HG03520 (cell line): ENCODE data around the gene SAMD11.
"Not testable (repeated sequence)": the region's sequence is repeated elsewhere in the genome, so short reads cannot be mapped to it uniquely, and the experiment has no call there.

Experiments
- ATAC-seq: cut with Tn5 transposase; IDR thresholded peaks from one replicate; pipeline ENCODE4 v1.9.1; 2021; ENCODE audit warnings: mild to moderate bottlenecking, moderate library complexity; ENCODE audit not compliant: unreplicated experiment

SAMD11 gene

DNA sequence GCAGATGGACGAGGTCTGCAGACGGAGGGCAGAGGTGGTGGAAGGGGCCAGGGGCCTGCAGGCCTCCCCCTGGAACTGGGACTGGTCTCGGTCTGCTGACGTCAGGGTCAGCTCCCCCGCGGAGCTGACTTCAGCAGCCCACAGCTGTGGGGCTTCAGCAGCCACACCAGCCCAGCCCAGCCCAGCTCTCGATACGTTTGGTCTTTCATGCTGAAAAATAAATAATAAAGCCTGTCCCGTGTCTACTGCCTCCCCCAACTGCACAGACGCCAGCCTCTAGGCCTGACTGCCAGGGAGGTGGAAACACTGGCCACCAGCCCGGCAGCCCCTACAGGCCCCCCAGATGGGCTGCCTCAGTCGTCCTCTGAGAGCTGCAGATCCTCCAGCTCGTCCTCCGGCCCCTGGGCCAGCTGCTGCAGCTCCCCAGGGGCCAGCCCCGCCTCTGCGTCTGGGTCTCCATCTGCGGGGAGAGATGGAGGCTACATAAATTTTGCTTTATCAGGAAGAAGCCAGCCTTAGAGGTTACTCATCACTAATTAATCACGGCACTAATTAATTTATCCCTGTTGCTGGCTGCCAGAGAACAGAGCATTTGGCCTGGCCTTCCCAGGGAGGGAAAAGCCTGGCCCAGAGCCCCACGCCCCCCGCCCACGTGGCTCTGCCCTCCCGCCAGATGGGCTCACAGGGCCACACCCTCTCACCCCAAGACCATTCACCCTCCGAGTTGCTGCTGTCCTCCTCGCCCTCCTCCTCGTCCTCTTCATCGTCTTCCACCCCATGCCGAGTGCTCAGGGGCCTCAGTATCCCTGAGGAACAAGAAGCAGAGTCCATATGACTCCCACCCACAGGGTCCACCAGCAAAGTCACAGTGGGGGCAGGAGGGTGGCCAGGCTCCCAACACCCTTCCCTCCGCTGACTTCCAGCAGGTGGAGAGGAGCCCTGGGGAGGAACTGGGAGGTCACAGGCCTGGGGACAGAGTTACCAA is 20.9 kb downstream of the SAMD11 start:
- no peak for ATAC-seq

DNA sequence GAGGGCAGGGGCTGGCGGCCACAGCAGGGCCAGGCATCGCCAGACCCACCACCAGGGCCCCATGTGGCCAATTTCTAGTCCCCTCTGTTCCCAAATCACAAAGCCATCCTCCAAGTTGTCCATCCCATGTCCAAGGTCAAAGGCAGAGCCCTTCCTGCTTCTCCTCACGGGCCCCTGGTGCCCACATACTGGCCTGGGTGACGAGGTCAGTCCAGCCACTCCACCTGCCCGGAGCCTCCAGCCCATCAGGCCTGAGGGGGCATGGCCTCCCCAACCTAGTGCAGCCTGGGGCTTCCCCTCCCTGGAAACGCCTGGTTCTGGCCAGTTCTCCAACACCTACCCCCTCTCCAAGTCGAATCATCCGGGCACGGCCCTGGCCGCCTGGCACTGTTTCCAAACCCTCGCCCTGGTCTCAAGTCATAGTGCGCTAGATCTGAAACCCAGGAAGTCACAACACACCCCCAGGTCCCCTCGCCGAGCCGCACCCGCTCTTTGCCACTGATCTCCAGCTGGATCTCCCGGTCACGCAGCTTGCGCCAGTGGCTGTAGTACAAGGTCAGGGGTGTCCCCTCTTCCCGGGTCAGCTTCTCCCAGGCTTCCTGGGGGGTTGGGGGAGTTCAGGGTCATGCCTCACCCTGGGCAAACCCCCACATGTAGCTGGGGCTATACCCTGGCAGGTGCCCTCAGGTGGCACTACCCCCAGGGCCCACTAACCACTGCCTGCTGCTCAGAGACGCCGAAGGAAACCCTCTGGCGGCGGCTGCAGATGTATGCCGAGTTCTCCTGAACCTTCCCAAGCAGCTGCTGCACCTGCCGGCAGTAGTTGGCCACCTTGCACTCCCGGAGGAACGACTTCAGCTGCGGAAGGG is 22.2 kb downstream of the SAMD11 start:
- no peak for ATAC-seq

DNA sequence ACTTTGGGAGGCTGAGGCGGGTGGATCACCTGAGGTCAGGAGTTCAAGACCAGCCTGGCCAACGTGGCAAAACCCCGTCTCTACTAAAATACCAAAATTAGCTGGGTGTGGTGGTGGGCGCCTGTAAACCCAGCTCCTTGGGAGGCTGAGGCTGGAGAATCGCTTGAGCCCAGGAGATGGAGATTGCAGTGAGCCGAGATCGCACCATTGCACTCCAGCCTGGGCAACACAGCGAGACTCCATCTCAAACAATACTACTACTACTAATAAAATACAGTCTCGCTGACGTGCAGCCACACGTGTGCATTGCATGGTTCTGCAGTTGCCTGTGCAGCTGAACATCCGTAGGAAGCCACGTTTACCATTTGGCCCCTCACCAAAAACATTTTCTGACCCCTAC is 23.1 kb downstream of the SAMD11 start:
- not testable (repeated sequence) for ATAC-seq

DNA sequence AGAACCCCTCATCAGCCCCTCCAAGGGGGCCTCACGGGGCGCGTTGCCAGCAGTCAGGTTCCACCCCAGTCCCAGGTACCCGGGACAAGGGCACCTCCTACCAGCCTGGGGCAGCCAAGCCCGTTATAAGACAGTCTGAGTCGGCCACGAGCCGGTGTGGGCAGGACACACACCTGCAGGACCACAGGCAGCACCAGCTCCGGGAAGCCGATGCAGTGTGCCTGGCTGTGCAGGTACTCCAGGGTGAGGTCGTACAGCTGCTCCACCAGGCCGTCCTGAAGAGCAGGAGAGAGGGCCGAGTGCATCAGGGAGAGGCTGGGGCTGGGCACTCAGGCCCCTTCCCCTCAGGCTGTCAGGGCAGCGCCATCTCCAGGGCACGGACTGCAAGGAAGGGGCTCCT is 24.2 kb downstream of the SAMD11 start:
- ATAC-seq = no peak

DNA sequence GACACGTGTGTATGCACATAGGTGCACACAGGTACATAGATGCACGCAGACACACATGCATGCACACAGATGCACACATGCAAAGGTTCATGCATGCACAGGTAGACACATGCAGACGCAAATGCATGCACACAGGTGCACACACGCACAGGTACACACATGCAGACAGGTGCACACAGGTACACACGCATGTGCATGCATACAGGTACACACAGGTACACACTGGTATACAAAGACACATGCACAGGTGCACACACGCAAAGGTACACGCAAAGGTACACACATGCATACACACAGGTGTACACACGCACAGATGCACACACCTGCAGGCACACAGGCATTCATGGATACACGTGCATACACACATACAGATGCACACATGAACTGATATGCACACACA is 26.5 kb downstream of the SAMD11 start:
- ATAC-seq = no peak

DNA sequence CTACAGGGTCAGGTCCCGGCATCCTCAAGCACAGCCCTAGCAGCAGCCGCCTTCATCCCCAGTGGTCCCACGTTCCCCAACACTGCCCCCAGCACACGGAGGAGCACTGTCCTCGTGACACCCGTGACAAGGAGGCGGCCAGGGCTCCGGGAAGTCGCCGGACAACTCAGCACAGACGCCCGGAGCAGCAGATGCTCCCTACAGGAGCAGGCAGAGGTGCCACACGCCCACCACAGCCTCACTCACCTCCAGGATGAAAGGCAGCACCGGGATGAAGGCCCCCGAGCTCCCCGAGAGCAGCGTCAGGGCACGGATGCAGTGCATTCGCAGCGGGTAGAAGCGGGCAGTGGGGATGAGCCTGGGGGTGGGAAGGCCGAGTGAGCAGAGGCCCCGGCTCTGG is 27.2 kb downstream of the SAMD11 start:
- no peak for ATAC-seq

DNA sequence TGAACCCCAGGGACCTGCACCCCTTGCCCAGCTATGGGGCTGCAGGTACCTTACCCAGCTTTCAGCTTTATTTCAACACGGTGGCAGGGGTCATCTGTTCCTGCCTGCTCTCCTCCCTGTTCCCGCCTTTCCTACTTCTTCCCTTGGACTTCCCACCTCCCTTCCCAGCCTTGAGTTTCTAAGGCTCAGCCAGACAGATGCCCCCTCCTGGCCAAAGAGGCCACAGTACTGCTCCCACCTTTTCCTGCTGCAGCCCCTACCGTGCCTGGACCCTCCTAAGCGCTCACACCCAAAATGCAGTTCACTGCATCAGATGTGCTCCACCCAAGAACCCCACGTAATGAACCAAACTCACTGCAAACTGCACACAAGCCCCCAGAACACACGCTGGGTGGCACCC is 27.6 kb downstream of the SAMD11 start:
- ATAC-seq = no peak

DNA sequence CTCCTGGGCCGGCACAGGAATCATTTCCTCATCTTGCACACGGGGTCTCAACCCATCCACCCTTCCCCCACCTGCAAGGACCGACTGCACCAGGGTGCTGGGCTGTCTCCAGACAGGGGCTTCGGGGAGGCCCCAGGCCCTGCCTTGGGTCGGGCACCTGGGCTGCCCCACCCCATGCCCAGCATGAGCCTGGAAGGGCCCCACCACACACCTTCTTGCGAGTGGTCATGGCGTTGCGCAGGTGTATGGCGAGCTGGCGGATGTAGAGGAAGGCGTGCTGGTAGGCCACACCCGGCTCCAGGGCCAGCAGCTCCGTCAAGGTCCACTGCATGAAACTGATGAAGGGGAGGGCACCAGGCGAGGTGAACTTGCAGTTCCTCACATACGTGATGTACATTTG is 28.5 kb downstream of the SAMD11 start:
- ATAC-seq = no peak

DNA sequence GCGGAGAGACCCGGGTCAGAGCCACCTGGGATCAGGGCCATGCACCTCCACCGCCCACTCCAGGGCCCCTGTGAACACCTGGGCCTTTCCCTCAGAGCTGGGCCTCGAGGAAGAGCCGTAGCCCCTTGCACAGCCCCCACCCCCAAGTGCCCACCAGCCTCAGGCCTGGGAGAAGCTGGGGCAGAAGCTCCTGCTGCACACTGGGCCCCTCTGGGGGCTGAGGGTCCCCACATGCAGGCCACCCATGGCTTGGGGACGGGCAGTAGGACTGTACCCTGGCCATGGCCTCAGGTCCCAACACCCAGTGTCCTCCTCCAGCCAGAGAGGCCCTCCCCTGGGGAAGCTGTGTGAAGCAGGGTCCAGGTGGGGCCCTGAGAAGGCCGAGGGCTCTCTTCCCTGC is 28.9 kb downstream of the SAMD11 start:
- ATAC-seq = no peak

DNA sequence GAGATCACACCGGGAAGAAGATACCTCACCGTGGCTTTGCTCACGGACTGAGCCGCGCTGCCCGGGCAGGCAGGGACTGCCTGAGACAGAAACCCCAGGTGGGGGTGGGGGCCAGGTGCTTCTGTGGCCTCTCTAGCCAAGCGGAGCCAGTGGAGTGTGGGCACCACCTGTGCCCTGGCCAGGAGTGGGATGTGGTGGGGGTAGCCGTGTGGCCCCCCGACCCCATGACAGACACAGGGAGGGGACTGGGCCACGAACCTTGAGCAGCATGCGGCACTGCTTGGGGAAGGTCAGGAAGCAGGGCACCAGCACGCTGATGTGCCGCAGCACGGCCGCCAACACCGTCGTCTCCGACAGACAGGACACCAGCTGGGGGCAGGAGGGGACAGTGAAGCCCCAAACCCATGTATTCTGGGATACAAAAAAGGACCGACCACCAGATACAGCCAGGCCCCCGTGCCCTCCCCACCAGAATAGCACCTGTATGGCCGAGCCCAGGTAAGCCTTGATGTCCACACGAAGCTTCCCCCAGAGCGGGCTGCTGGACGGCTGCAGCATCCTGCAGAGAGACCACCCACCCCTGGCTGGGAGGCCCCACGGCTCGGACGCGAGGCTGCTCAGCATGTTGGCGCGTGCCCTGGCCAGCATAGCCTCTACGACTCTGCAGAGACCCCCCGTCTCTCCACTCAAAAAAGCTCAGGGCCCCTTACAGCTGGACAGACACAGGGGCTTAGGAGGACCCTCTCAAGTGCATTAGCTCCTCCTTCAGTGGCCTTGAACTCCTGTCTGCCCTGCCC is 30.0 kb downstream of the SAMD11 start:
- ATAC-seq = no peak

DNA sequence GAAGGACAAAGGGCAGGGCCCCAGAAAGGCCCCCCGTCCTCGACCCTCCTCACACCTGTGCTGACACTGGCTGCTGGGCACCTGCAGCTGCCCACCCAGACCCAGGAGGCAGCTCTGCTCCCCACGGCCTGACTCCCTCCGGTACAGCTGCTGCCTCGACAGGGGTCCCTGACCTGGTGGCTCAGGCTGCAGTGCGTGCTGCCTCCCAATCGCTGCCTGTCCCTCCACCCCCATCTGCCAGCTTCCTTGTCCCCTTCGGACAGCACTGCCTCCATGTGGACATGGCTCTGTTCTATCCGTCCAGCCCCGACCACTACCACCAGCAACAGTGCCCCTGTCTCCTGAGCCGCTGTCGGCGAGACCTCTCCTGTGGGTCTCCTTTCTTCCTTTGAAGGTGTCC is 31.2 kb downstream of the SAMD11 start:
- no peak for ATAC-seq

DNA sequence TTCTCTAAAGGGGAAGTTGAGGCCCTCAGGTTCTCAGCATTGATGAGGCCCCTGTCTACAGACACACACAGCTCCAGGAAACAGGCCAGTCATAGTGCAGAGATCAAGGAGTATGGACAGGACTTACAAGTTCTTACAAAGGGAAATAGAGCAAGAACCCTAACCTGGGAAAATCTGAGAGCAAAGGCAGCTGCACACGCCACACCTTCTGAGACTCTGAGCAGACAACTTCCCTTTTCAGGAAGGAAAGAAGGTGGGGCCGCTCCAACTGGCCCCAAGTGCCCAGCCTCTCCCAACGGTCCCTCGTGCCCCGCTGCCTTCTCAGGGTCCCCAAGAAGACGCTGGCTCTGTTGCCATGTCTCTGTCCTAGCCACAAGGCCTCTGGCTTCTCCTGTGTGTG is 31.8 kb downstream of the SAMD11 start:
- no peak for ATAC-seq

DNA sequence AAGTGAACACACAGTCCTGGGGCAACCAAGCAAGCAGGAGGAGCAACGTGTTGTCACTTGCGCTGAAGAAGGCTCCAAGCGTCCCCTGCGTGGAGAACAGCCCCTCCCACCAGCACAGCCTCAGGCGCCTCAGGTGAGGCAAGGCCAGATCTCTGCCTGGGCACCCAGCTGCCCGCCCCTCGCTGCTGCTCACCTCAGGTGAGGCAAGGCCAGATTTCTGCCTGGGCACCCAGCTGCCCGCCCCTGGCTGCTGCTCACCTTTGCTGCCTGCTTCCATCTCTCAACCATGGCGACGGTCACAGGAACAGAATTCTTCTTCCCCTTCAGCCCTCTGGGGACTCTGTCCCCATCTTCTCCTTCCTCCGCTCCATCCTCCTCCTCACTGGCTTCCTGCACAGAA is 32.9 kb downstream of the SAMD11 start:
- ATAC-seq = no peak

DNA sequence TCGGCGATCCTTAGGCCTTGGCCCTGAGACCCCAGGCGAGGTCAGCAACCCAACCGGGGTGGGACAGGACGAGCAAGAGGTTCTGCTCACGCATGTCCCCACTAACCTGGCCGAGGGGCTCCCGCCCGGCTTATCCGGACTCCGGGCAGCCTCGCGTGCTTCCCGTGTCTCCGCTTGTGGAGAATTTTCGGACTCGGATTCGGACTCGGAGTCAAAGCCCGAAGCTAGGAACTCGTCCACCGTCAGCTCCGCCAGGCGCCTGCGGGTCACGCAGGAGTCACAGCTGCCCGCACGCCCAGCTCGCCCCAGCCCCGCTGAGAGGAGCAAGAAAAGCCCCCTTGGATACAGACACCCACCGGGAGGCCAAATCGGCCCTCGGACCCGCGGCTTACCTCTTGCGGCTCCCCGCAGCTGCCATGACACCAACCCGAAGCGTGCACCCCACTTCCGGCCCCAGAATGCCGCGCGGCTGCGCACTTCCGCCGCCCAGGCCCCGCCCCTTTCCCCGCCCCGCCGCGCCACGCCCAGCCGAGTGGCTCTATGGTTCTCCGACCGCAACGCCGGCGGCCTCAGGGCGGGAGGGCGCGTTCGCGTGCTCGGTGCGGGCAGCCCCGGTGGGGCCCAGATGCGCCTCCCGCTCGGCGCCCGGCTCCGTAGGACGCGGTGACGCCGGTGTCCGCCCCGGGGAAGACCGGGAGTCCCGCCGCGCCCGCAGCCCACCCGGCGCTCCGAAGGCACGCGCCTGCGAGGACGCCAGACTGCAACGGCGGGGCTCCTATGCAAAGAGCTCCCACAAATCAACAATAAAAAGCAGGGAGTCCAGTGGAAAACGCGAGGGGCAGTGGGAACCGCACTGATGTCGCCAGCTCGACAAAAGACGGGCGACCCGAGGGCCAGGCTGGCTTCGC is 35.4 kb downstream of the SAMD11 start, which contains the start of gene NOC2L:
NOC2L (minus strand) TSS at position 434 of the 908 bp plus-strand sequence; CDS start at position 418, 16 bp downstream.
- peak; percentile 56 for ATAC-seq

DNA sequence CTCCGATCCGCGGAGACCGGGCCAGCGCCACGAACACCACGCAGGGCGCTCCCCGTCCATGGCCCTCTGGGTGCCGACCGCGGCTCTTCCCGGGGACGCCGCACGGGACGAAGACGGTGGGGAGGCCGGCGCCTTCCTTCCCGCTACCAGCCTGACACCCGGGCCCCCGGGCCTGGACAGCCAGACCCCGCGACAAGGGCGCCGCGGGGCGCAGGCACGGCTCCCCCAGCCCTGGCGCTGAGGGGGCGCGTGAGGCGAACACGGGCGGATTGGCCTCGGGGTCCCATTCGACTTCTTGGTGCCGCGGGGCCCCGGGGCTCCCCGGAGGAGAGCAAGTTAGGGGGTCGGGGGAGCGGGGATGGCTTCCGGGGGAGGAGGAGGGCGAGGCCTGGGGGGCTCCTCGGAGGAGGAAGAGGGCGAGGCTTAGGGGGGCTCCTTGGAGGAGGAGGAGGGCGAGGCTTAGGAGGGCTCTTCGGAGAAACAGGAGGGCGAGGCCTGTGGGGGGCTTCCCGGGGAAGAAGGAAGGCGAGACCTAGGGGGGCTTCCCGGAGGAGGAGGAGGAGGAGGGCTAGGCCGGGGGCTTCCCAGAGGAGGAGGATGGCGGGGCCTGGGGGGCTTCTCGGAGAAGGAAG is 36.1 kb downstream of the SAMD11 start:
- no peak for ATAC-seq

DNA sequence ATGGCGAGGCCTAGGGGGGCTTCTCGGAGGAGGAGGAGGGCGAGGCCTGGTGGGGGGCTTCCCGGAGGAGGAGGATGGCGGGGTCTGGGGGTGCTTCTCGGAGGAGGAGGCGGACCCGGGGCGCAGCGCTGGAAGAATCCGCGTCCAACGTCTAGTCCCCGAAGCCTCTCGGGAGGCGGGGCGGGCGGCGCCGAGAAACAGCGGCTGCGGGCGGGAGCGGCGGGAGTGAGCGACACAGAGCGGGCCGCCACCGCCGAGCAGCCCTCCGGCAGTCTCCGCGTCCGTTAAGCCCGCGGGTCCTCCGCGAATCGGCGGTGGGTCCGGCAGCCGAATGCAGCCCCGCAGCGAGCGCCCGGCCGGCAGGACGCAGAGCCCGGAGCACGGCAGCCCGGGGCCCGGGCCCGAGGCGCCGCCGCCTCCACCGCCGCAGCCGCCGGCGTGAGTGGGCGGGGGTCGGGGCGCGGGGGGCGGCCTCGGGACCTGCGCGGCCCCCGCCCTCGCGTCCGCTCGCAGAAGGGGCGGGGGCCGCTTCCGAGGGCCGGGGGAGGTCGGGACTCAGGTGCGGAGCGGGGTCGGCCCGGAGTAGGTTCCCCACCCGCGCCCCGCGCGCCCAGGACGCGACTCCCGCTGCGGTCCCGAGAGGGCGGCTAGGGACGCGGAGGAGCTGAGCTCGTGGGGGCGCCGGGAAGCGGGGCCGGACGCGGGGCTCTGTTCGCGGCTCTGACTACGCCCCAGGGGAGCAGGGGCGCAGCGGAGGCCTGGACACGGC is 36.8 kb downstream of the SAMD11 start, which contains the start of gene KLHL17:
KLHL17 (plus strand) TSS at position 222 of the 769 bp plus-strand sequence; CDS start at position 332, 110 bp downstream.
- ATAC-seq = peak; percentile 32

DNA sequence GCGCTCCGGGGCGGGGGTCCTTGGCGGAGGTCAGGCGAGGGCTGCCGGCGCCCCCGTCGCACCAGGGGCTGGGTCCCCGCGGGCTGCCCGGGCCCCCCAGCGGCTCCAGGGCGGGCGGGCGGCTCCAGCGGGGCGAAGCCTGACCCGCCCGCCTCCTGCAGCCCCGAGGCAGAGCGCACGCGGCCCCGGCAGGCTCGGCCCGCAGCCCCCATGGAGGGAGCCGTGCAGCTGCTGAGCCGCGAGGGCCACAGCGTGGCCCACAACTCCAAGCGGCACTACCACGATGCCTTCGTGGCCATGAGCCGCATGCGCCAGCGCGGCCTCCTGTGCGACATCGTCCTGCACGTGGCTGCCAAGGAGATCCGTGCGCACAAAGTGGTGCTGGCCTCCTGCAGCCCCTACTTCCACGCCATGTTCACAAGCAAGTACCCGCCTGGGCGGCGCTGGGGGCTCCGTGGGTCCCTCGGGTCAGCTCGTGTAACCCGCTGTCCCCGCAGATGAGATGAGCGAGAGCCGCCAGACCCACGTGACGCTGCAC is 37.5 kb downstream of the SAMD11 start:
- ATAC-seq = no peak
